Psoas muscle (tissue), 8 donors: ENCODE data around the gene GREB1. TPM values are rescaled to one million over a fixed set of nuclear protein-coding genes. Genes with fewer than 3 reads are reported as not detected.

ENCODE experiments used
- ATAC-seq, 4 donors: fragments of 200-7000 bp; cut with Tn5 transposase; one replicate each; pipeline ENCODE4 v1.9.1; 2020; ENCODE audit warnings: moderate library complexity in 3 of 4, mild to moderate bottlenecking in 2 of 4
- DNase-seq, 2 donors: peaks; one replicate each; pipeline ENCODE4 v3.0.0-alpha.2; 2020
- H3K27ac ChIP-seq: fragments of 200-600 bp; one replicate; pipeline ENCODE4 v1.8.0; 2022
- H3K27me3 ChIP-seq, 3 donors: fragments of 200-600 bp in 1 of 3; one replicate each; pipeline versions ENCODE4 v1.6.1 to v1.8.0; 2013 to 2022; ENCODE audit warnings: low read length in 2 of 3, mild to moderate bottlenecking in 2 of 3, moderate library complexity in 1 of 3; ENCODE audit not compliant: insufficient read depth in 3 of 3
- H3K36me3 ChIP-seq, 2 donors: fragments of 200-600 bp in 1 of 2; one replicate each; pipeline versions ENCODE4 v1.6.1 to v1.8.0; 2013 to 2022; ENCODE audit warnings: low read depth in 1 of 2, mild to moderate bottlenecking in 1 of 2, moderate library complexity in 1 of 2; ENCODE audit not compliant: insufficient read depth in 1 of 2
- H3K4me1 ChIP-seq: fragments of 200-600 bp; one replicate; pipeline ENCODE4 v1.8.0; 2022
- H3K4me3 ChIP-seq: fragments of 200-600 bp; one replicate; pipeline ENCODE4 v1.8.0; 2022; ENCODE audit warnings: mild to moderate bottlenecking
- H3K9me3 ChIP-seq: fragments of 200-600 bp; one replicate; pipeline ENCODE4 v1.8.0; 2022
- WGBS, 3 donors: extraction: QIAGEN DNeasy Blood & Tissue Kit; methylation state at CpG; one replicate each; pipeline versions ENCODE4 v1.1.6 to v1.1.7; 2013; 5-methylcytosine and 5-hydroxymethylcytosine counted together
- intact Hi-C, 2 donors: fragments of 100-400 bp; cut with DNase I; formaldehyde crosslinking; loops; one replicate each; pipeline versions ENCODE4 v1.11.0 to v1.14.2; 2022
- polyA plus RNA-seq, 3 donors: library from polyadenylated mRNA; stranded (reverse); fragments of 200-250 nt; gene quantifications; one replicate each; pipeline ENCODE4 v1.2.3, GENCODE V29; 2013
- total RNA-seq, 4 donors: library from RNA; stranded (reverse); fragmentation: NEBNext Ultra II Directional in 2 of 4; extraction: Animal tissue kit (Norgen Biotek cat#: 25700) in 2 of 4; gene quantifications; one replicate each; pipeline versions ENCODE4 v1.2.1 to v1.2.4, GENCODE V29; 2021 to 2023
- TF ChIP-seq, protein P1 (sequence below): fragments of 200-600 bp; IDR thresholded peaks from one replicate; pipeline ENCODE4 v1.8.0; 2022; ENCODE audit warnings: antibody characterized with exemption
- donor health status: healthy with polysubstance abuse.
- donor health status: DM: no; HTN: no; CAD: no; lungs with moderate emphysema.
- donor health status: Bipolar disorder and iron deficiency.
- donor health status: healthy.
- donor health status: DM: yes; HTN: yes; CAD: no.
- donor health status: DM: no; HTN: no; CAD: no.
- donor health status: DM: no; HTN: no; CAD: no.
- donor health status: DM: yes; HTN: yes; CAD: no.

Gene GREB1
- total and polyA plus RNA-seq, 7 donors = 1.3 to 17.5 (median 3.2) TPM

DNA sequence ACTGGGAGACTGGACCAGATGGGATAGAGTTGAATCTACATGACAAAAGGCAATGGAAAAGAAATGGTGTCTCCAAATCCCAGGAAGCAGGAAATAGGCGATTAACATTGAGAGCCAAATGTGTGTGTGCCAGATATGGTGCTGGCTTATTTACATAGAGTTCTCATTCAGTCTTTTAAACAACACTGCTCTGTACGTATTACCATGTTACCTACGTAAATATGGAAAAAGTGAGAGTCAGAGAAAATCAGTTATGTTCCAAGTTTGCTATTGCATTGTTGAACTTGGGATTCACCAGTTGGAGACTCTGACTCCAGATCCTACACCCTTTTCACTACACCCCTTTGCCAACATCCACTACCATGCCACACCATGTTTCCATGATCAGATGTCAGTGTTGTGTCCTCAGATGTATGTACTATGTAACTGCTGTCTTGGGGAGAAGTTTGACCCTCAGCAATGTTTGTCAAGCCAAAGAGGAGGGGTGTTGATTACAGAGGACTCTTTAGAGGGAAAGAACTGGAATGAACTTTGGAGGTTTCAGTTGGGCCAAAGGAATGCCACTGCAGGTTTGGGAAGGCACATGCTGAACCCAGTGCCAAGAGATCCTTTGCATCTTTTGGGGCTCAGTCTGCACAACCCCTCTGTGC is 19.6 kb upstream of the GREB1 start:
- Histone ChIP-seq H3K9me3 (no peaks in the 10 kb centered on the region), H3K27me3 (no peaks in the 10 kb centered on the region), H3K4me3 (no peak overlapping the region), H3K27ac (no peak overlapping the region), H3K36me3 (no peaks in the 10 kb centered on the region), H3K4me1 (no peaks in the 10 kb centered on the region)
- TF ChIP-seq, protein P1, sequence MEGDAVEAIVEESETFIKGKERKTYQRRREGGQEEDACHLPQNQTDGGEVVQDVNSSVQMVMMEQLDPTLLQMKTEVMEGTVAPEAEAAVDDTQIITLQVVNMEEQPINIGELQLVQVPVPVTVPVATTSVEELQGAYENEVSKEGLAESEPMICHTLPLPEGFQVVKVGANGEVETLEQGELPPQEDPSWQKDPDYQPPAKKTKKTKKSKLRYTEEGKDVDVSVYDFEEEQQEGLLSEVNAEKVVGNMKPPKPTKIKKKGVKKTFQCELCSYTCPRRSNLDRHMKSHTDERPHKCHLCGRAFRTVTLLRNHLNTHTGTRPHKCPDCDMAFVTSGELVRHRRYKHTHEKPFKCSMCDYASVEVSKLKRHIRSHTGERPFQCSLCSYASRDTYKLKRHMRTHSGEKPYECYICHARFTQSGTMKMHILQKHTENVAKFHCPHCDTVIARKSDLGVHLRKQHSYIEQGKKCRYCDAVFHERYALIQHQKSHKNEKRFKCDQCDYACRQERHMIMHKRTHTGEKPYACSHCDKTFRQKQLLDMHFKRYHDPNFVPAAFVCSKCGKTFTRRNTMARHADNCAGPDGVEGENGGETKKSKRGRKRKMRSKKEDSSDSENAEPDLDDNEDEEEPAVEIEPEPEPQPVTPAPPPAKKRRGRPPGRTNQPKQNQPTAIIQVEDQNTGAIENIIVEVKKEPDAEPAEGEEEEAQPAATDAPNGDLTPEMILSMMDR = no peak
- ATAC-seq (no peak), DNase-seq (no peak)
- 89 to 98% (median 90%) methylated on average over 3 of the region's 3 CpGs for WGBS, 3 donors
- intact Hi-C loops = no loop called here

DNA sequence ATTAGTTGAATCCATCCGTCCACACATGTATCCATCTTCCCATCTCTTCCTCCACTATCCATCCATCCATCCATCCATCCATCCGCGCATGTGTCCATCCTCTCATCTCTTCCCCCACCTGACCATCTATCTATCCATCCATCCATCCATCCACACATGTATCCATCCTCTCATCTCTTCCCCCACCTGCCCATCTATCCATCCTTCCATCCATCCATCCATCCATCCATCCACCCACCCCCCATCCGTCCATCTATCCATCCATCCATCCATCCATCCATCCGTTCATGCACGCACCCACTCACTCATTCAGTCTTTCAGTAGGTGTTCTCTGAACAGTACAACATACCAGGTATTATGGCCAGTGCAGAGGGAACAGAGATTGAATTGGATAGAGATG is 18.9 kb upstream of the GREB1 start:
- Histone ChIP-seq H3K4me1 (no peaks in the 10 kb centered on the region), H3K9me3 (no peaks in the 10 kb centered on the region), H3K4me3 (no peak overlapping the region), H3K36me3 (no peaks in the 10 kb centered on the region), H3K27me3 (no peaks in the 10 kb centered on the region), H3K27ac (no peak overlapping the region)
- WGBS, 3 donors = 89 to 97% (median 95%) methylated on average over 6 of the region's 6 CpGs
- DNase-seq (no peak), ATAC-seq (no peak)
- intact Hi-C loops = no loop called here
- TF ChIP-seq, protein P1 = no peak

DNA sequence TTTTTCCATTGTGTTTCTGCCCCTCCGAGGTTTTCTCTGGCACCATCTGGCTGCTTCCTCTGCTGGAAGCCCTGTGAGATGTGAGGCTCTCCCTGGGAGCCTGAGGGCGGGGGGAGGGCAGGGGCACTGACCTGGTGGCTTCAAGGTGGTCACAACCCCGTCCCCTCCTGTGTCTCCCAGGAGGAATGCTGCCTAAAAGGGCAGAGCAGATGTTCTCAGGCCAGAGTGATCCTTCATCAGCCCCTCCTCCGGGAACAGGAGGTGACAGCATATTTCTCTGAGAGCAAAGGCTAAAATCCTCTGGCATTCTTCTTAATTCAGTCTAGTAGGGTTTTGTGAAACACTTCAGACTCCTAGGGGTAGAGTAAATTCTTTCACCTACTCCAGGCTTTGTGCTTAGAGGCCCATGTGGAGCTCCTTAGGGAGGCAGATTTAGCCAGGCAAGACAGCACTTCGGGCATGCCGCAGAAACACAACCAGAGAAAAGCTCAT is 18.3 kb upstream of the GREB1 start:
- DNase-seq (no peak), ATAC-seq (no peak)
- Histone ChIP-seq H3K27ac (no peak overlapping the region), H3K9me3 (no peaks in the 10 kb centered on the region), H3K4me3 (no peak overlapping the region), H3K36me3 (no peaks in the 10 kb centered on the region), H3K4me1 (no peaks in the 10 kb centered on the region), H3K27me3 (no peaks in the 10 kb centered on the region)
- WGBS, 3 donors = 54 to 65% (median 57%) methylated on average over 6 of the region's 6 CpGs
- TF ChIP-seq, protein P1 = no peak
- intact Hi-C loops = no loop called here

DNA sequence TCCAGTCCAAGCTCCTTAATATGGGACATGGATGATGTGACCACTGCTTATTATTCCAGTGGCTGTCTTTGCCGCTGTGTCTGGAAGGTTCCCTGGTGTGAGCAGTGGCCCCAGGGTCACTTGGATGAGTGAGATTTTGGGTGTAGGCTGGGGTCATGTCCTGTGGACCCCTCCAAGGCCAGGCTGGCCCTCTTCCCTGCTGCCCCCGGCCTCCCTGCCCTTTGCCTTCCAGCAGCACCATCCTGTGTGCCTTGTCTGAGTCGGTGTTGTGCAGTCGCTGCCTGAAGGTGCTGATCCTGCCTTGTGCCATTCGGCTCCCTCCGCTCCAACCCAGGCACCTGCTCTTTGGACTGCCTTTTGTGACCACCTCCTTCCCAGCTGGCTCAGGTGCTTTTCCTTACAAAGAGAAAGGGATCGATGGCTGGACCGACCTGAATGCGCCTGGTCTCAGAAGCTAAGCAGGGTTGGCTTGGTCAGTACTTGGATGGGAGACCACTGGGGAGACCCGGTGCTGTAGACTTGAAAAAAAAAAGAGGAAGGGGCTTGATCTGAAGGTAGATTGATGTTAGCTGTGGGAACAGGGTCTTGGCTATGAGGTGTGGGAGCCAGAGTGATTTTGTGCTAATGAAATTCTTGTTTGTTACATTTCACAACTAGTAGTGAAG is 16.7 kb upstream of the GREB1 start:
- WGBS, 3 donors = 87 to 93% (median 90%) methylated on average over 10 of the region's 10 CpGs
- no peak overlapping the region for H3K27ac ChIP-seq
- no peak overlapping the region for H3K4me3 ChIP-seq
- H3K4me1 ChIP-seq = no peaks in the 10 kb centered on the region
- intact Hi-C loops = no loop called here
- TF ChIP-seq, protein P1 = no peak
- no peaks in the 10 kb centered on the region for H3K36me3 ChIP-seq
- H3K27me3 ChIP-seq = no peaks in the 10 kb centered on the region
- DNase-seq (no peak), ATAC-seq (no peak)
- no peaks in the 10 kb centered on the region for H3K9me3 ChIP-seq
